Stomach (tissue), 19 donors: ENCODE data around the gene DCX. TPM values are rescaled to one million over a fixed set of nuclear protein-coding genes. Genes with fewer than 3 reads are reported as not detected.
A peak's percentile ranks its signal among the peaks of the same experiment; 100 is the strongest.

Source experiments
- DNase-seq, 2 donors: peaks; one replicate each; pipeline versions ENCODE4 v3.0.0 to v3.0.0-alpha.2; 2013 to 2019
- H3K27ac ChIP-seq, 5 donors: fragments of 200-600 bp in 4 of 5; sonication (generic) in 4 of 5; one replicate each; pipeline ENCODE4 v1.5.1; 2013 to 2019; ENCODE audit warnings: mild to moderate bottlenecking in 1 of 5, moderate library complexity in 1 of 5
- H3K27me3 ChIP-seq, 3 donors: fragments of 200-600 bp; sonication (generic); one replicate each; pipeline ENCODE4 v1.5.1; 2017 to 2019; ENCODE audit warnings: mixed run types in 1 of 3
- H3K36me3 ChIP-seq, 4 donors: fragments of 200-600 bp; sonication (generic); 1 replicate in 3 of 4; 2 replicates in 1 of 4; pipeline ENCODE4 v1.5.1; 2016 to 2019
- H3K4me1 ChIP-seq, 4 donors: fragments of 200-600 bp; sonication (generic); one replicate each; pipeline ENCODE4 v1.5.1; 2016 to 2019
- H3K4me3 ChIP-seq, 4 donors: fragments of 200-600 bp; sonication (generic) in 3 of 4; one replicate each; pipeline ENCODE4 v1.5.1; 2016 to 2019; ENCODE audit warnings: mild to moderate bottlenecking in 1 of 4
- H3K9me3 ChIP-seq, 4 donors: fragments of 200-600 bp; sonication (generic); one replicate each; pipeline ENCODE4 v1.5.1; 2016 to 2019
- CTCF ChIP-seq, 7 experiments: fragments of 450-650 bp in 4 of 7; fragments of 200-600 bp in 3 of 7; sonication (generic) in 3 of 7; IDR thresholded peaks; one replicate each; pipeline ENCODE4 v1.5.1; 2016 to 2019; ENCODE audit warnings: antibody characterized with exemption in 7 of 7, control low read depth in 2 of 7, mild to moderate bottlenecking in 1 of 7
- EP300 ChIP-seq: sonication (generic); formaldehyde crosslinking; IDR thresholded peaks from one replicate; pipeline ENCODE4 v1.6.1; 2017; ENCODE audit warnings: antibody characterized with exemption
- POLR2A ChIP-seq, 4 donors: fragments of 450-650 bp; IDR thresholded peaks; one replicate each; pipeline ENCODE4 v1.6.1; 2016; ENCODE audit warnings: antibody characterized with exemption in 4 of 4, control low read depth in 2 of 4, mild to moderate bottlenecking in 1 of 4, moderate library complexity in 1 of 4
- POLR2AphosphoS5 ChIP-seq, 3 donors: sonication (generic); formaldehyde crosslinking; IDR thresholded peaks; one replicate each; pipeline ENCODE4 v1.6.1; 2016; ENCODE audit warnings: antibody characterized with exemption in 3 of 3
- WGBS, 5 donors: extraction: QIAGEN DNeasy Blood & Tissue Kit in 3 of 5; methylation state at CpG; one replicate each; pipeline versions ENCODE4 v1.1.5 to v1.1.7; 2013 to 2018; 5-methylcytosine and 5-hydroxymethylcytosine counted together
- intact Hi-C: fragments of 100-400 bp; cut with DNase I; formaldehyde crosslinking; loops from one replicate; pipeline ENCODE4 v1.15.1; 2023; ENCODE audit warnings: low total_unique reads
- long read RNA-seq, 10 donors: transcript quantifications; one replicate each; lab custom pipeline, GENCODE V29; 2026
- polyA plus RNA-seq, 3 donors: library from polyadenylated mRNA; stranded (reverse); fragments of 200-250 nt; gene quantifications; one replicate each; pipeline ENCODE4 v1.2.3, GENCODE V29; 2013
- total RNA-seq, 5 donors: library from RNA; depleted of rRNA; stranded (reverse); fragments of >200 nt; gene quantifications; one replicate each; pipeline versions ENCODE4 v1.1.0 to v1.2.3, GENCODE V29; 2014 to 2016
- donor health status: healthy with polysubstance abuse.
- donor health status: Bipolar disorder and iron deficiency.
- donor health status: healthy.

Gene DCX
- total RNA-seq = 1 to 10 TPM in 1 of 5 donors, not detected in 4; 4.0 TPM
- polyA plus RNA-seq = under 1 TPM; under 0.01 to 0.06 (median 0.03) TPM
- long read RNA-seq, donor 1 = 0 reads
- long read RNA-seq, donor 2, full-length matches to known transcripts = 1 of 1 reads
- long read RNA-seq, donor 2, partial matches to known transcripts = 0 of 1 reads
- long read RNA-seq, donor 2, other reads (novel, unspliced or antisense) = 0 of 1 reads
- long read RNA-seq, donor 3 = 0 reads
- long read RNA-seq, donor 4 = 0 reads
- long read RNA-seq, donor 5 = 0 reads
- long read RNA-seq, donor 6, full-length matches to known transcripts = 2 of 2 reads
- long read RNA-seq, donor 6, partial matches to known transcripts = 0 of 2 reads
- long read RNA-seq, donor 6, other reads (novel, unspliced or antisense) = 0 of 2 reads
- long read RNA-seq, donor 7 = 0 reads
- long read RNA-seq, donor 8 = 0 reads
- long read RNA-seq, donor 9 = 0 reads
- long read RNA-seq, donor 10 = 0 reads

- H3K36me3 ChIP-seq = no peaks in the 10 kb centered on the region
- no peaks in the 10 kb centered on the region for H3K9me3 ChIP-seq
- TF ChIP-seq EP300 = no peak
- TF ChIP-seq POLR2A (IDR thresholded peaks at IDR 0.05) = no peak
- no peak for TF ChIP-seq CTCF (IDR thresholded peaks at IDR 0.05)
- TF ChIP-seq POLR2AphosphoS5 (IDR thresholded peaks at IDR 0.05) = no peak
- peak in 1 of 2 donors; percentile 35 for DNase-seq
- no peak within 1 kb of the TSS for H3K4me3 ChIP-seq
- WGBS, 5 donors = 0 to 14% (median 5%) methylated on average over 3 of the region's 3 CpGs
- H3K27ac ChIP-seq = no peak within 1 kb of the TSS
- no peaks in the 10 kb centered on the region for H3K4me1 ChIP-seq
- H3K27me3 ChIP-seq = peaks cover 0 to 18% (median 6%) of the 10 kb centered on the region in 3 donors
- intact Hi-C loops = no loop called here
Observed at GRCh38 chrX:111411983-111412382, at the start of gene DCX. Gene DCX (minus strand): TSS chrX:111412192. CDS start chrX:111410398, 1,794 bp downstream.

- DNase-seq = peak in 1 of 2 donors; percentile 44
- no peak overlapping the region for H3K27ac ChIP-seq
- H3K27me3 ChIP-seq = no peaks in the 10 kb centered on the region
- no peak for TF ChIP-seq EP300
- TF ChIP-seq CTCF (IDR thresholded peaks at IDR 0.05) = no peak
- TF ChIP-seq POLR2AphosphoS5 (IDR thresholded peaks at IDR 0.05) = no peak
- TF ChIP-seq POLR2A (IDR thresholded peaks at IDR 0.05) = no peak
- H3K4me3 ChIP-seq = no peak overlapping the region
- H3K36me3 ChIP-seq = no peaks in the 10 kb centered on the region
- intact Hi-C loops = no loop called here
- H3K9me3 ChIP-seq = peaks cover 0 to 4% (median 0%) of the 10 kb centered on the region in 4 donors
- H3K4me1 ChIP-seq = no peaks in the 10 kb centered on the region
Observed at GRCh38 chrX:111460607-111461006, 48.6 kb upstream of the DCX start.

GRCh38 chrX:111447298-111447697 is 35.3 kb upstream of the DCX start:
- peak in 1 of 2 donors; percentile 51 for DNase-seq
- intact Hi-C loops = no loop called here
- Histone ChIP-seq H3K27ac (no peak overlapping the region), H3K36me3 (no peaks in the 10 kb centered on the region), H3K4me1 (no peaks in the 10 kb centered on the region), H3K27me3 (peaks cover 0 to 5% (median 0%) of the 10 kb centered on the region in 3 donors), H3K4me3 (no peak overlapping the region), H3K9me3 (no peaks in the 10 kb centered on the region)
- WGBS, 5 donors = 23 to 35% (median 32%) methylated on average over 3 of the region's 3 CpGs
- TF ChIP-seq POLR2A (IDR thresholded peaks at IDR 0.05) (no peak), CTCF (IDR thresholded peaks at IDR 0.05) (peak in 1 of 7 experiments; percentile 10)

- H3K27me3 ChIP-seq = peaks cover 0 to 5% (median 0%) of the 10 kb centered on the region in 3 donors
- H3K27ac ChIP-seq = no peak overlapping the region
- WGBS, 5 donors = 18 to 30% (median 29%) methylated on average over 3 of the region's 3 CpGs
- H3K36me3 ChIP-seq = no peaks in the 10 kb centered on the region
- peak in 1 of 2 donors; percentile 71 for DNase-seq
- H3K4me1 ChIP-seq = no peaks in the 10 kb centered on the region
- H3K4me3 ChIP-seq = no peak overlapping the region
- intact Hi-C loops = no loop called here
- no peaks in the 10 kb centered on the region for H3K9me3 ChIP-seq
- peak in 4 of 7 experiments; percentile 25 to 47 (median 34) for TF ChIP-seq CTCF (IDR thresholded peaks at IDR 0.05)
- no peak for TF ChIP-seq POLR2AphosphoS5 (IDR thresholded peaks at IDR 0.05)
- no peak for TF ChIP-seq POLR2A (IDR thresholded peaks at IDR 0.05)
- no peak for TF ChIP-seq EP300
Observed at GRCh38 chrX:111445485-111445884, 33.5 kb upstream of the DCX start.
